ENCODE data around the gene EMC6. TPM values are rescaled to one million over a fixed set of nuclear protein-coding genes. Genes with fewer than 3 reads are reported as not detected.

EMC6 gene
- total RNA-seq, 4 donors from 2014 or later = 5.6 to 19.3 (median 10.6) TPM

GRCh38 chr17:3689262-3690093 is 20.9 kb downstream of the EMC6 start:
- DNase-seq (ENCODE audit: low spot score in 2 of 2) = no peak
- intact Hi-C loops (cut with DNase I; ENCODE audit: low total_unique reads) = no loop called here
- WGBS, 2 donors = 80 to 86% methylated on average over 42 to 43 of the region's 44 CpGs
- no peak for TF ChIP-seq POLR2A (IDR thresholded peaks at IDR 0.05)
- TF ChIP-seq CTCF (IDR thresholded peaks at IDR 0.05) = no peak
- no peak overlapping the region for H3K4me3 ChIP-seq (ENCODE audit: low read depth, poor library complexity, severe bottlenecking)

GRCh38 chr17:3690094-3690715 is 21.6 kb downstream of the EMC6 start:
- DNase-seq (ENCODE audit: low spot score in 2 of 2) = no peak
- no peak overlapping the region for H3K4me3 ChIP-seq (ENCODE audit: low read depth, poor library complexity, severe bottlenecking)
- WGBS, 2 donors = 70 to 83% methylated on average over 14 to 21 of the region's 22 CpGs
- intact Hi-C loops (cut with DNase I; ENCODE audit: low total_unique reads) = no loop called here
- no peak for TF ChIP-seq POLR2A (IDR thresholded peaks at IDR 0.05)
- no peak for TF ChIP-seq CTCF (IDR thresholded peaks at IDR 0.05)

- 86 to 87% methylated on average over 16 of the region's 16 CpGs for whole genome bisulfite sequencing, 2 donors
- intact Hi-C loops (cut with DNase I; ENCODE audit: low total_unique reads) = no loop called here
- no peak for TF ChIP-seq POLR2A (IDR thresholded peaks at IDR 0.05)
- DNase-seq (ENCODE audit: low spot score in 2 of 2) = peak in 1 of 2 donors; percentile 79
- H3K4me3 ChIP-seq (ENCODE audit: low read depth, poor library complexity, severe bottlenecking) = no peak overlapping the region
These were observed 23.0 kb downstream of the EMC6 start for GRCh38 chr17:3691617-3692067.

GRCh38 chr17:3692346-3692745 is 23.7 kb downstream of the EMC6 start:
- DNase-seq (ENCODE audit: low spot score in 2 of 2) = no peak
- no peak overlapping the region for H3K4me3 ChIP-seq (ENCODE audit: low read depth, poor library complexity, severe bottlenecking)
- no peak for TF ChIP-seq CTCF (IDR thresholded peaks at IDR 0.05)
- no peak for TF ChIP-seq POLR2A (IDR thresholded peaks at IDR 0.05)
- 87% methylated on average over 9 of the region's 9 CpGs for WGBS, 2 donors
- intact Hi-C loops (cut with DNase I; ENCODE audit: low total_unique reads) = no loop called here

GRCh38 chr17:3693141-3693540 is 24.5 kb downstream of the EMC6 start:
- 59 to 64% methylated on average over 4 of the region's 4 CpGs for WGBS, 2 donors

More at GRCh38 chr17:3693141-3693540, 24.5 kb downstream of the EMC6 start:
- intact Hi-C loops (cut with DNase I; ENCODE audit: low total_unique reads) = no loop called here
- no peak for DNase-seq (ENCODE audit: low spot score in 2 of 2)
- TF ChIP-seq POLR2A (IDR thresholded peaks at IDR 0.05) (no peak), CTCF (IDR thresholded peaks at IDR 0.05) (no peak)
- H3K4me3 ChIP-seq (ENCODE audit: low read depth, poor library complexity, severe bottlenecking) = no peak overlapping the region
